DOHH2 (cell line): ENCODE measurements around the gene ORAI3.

ENCODE experiments used
- H3F3A ChIP-seq: fragments of 200-600 bp; sonication (generic), shearing (Covaris generic); 2 replicates; pipeline ENCODE4 v1.6.0; 2016; ENCODE audit warnings: antibody characterized with exemption, mild to moderate bottlenecking; ENCODE audit not compliant: control insufficient read depth, insufficient read depth
- H3K27ac ChIP-seq: fragments of 200-600 bp; sonication (generic); 2 replicates; pipeline ENCODE4 v1.5.1; 2014; ENCODE audit warnings: low read depth, mild to moderate bottlenecking, low read length, moderate library complexity
- H3K27me3 ChIP-seq: fragments of 200-600 bp; sonication (generic); 2 replicates; pipeline ENCODE4 v1.6.1; 2014; ENCODE audit warnings: mild to moderate bottlenecking, low read length, mixed read lengths; ENCODE audit not compliant: control insufficient read depth
- H3K36me3 ChIP-seq: fragments of 200-600 bp; sonication (generic); 2 replicates; pipeline ENCODE4 v1.6.1; 2014; ENCODE audit warnings: mild to moderate bottlenecking, low read length, moderate library complexity, mixed read lengths; ENCODE audit not compliant: control insufficient read depth
- H3K4me1 ChIP-seq: fragments of 200-600 bp; sonication (generic); 2 replicates; pipeline ENCODE4 v1.6.1; 2014; ENCODE audit warnings: mild to moderate bottlenecking, low read length, mixed read lengths; ENCODE audit not compliant: control insufficient read depth
- H3K4me2 ChIP-seq: fragments of 200-600 bp; sonication (generic); 2 replicates; pipeline ENCODE4 v1.6.0; 2014; ENCODE audit warnings: mild to moderate bottlenecking, low read length, moderate library complexity
- H3K4me3 ChIP-seq: fragments of 200-600 bp; sonication (generic); 2 replicates; pipeline ENCODE4 v1.5.1; 2014; ENCODE audit warnings: mild to moderate bottlenecking, low read length, mixed read lengths
- H3K79me2 ChIP-seq: fragments of 200-600 bp; sonication (generic); 2 replicates; pipeline ENCODE4 v1.6.1; 2014; ENCODE audit warnings: mild to moderate bottlenecking, low read length, mixed read lengths; ENCODE audit not compliant: control insufficient read depth
- H3K9me2 ChIP-seq: fragments of 200-600 bp; sonication (generic); replicated peaks from 2 replicates; pipeline ENCODE4 v1.6.1; 2014; ENCODE audit warnings: mild to moderate bottlenecking, low read length, mixed read lengths; ENCODE audit not compliant: control insufficient read depth
- H3K9me3 ChIP-seq: fragments of 200-600 bp; sonication (generic); 2 replicates; pipeline ENCODE4 v1.6.1; 2014; ENCODE audit warnings: antibody characterized with exemption, low read length, mixed read lengths; ENCODE audit not compliant: control insufficient read depth, insufficient read depth
- H4K20me1 ChIP-seq: fragments of 200-600 bp; sonication (generic); 2 replicates; pipeline ENCODE4 v1.6.0; 2014; ENCODE audit warnings: low read depth, mild to moderate bottlenecking, antibody characterized with exemption, low read length, moderate library complexity; ENCODE audit not compliant: control insufficient read depth, insufficient read depth
- EZH2phosphoT487 ChIP-seq: fragments of 200-600 bp; sonication (generic); IDR thresholded peaks from 2 replicates; pipeline ENCODE4 v1.6.1; 2017; ENCODE audit warnings: borderline replicate concordance, mild to moderate bottlenecking, antibody characterized with exemption, low read length, moderate library complexity, mixed read lengths
- TF ChIP-seq, protein P1 (sequence below): fragments of 200-600 bp; sonication (generic); IDR thresholded peaks from one replicate; pipeline ENCODE4 v1.5.1; 2014; ENCODE audit warnings: antibody characterized with exemption, mild to moderate bottlenecking, low read depth, low read length; ENCODE audit not compliant: poor library complexity, severe bottlenecking

The ORAI3 gene

DNA sequence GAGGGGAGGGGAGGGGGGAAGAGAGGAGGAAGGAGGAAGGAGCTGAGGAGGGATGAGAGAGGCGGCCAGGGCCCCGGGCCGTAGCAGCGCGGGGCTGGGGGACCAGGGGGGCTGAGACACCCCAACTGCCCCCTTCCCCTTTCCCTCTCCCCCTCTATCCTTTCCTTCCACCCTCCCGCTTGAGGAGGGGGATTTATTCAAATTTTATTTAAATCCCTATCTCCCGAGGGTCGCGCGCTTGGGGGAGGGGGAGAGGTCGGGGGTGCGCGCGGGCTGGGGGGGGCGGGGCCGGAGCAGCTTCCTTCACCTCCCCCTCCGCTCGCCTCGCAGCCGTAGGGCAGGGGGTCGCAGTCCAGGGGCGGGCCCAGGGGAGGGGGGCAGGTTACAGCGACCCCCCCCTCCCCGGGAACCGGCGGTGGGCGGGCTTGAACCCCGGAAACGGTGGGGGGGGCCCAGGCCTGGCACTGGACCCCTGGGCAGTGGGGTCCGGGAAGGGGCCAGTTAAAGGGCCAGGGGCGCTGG lies 25.3 kb upstream of the ORAI3 start, which contains the start of gene FBXL19:
Gene FBXL19 (plus strand): TSS at position 19 of the 522 bp plus-strand sequence. CDS start 2,183 bp downstream, outside the sequence.
- peaks cover 33% of the 10 kb centered on the region for H3K4me1 ChIP-seq
- H3K9me3 ChIP-seq: no peaks in the 10 kb centered on the region
- H3K27me3 ChIP-seq: no peaks in the 10 kb centered on the region
- no peaks in the 10 kb centered on the region for H4K20me1 ChIP-seq
- H3K79me2 ChIP-seq: peaks cover 20% of the 10 kb centered on the region
- TF ChIP-seq EZH2phosphoT487: no peak
- TF ChIP-seq, protein P1, sequence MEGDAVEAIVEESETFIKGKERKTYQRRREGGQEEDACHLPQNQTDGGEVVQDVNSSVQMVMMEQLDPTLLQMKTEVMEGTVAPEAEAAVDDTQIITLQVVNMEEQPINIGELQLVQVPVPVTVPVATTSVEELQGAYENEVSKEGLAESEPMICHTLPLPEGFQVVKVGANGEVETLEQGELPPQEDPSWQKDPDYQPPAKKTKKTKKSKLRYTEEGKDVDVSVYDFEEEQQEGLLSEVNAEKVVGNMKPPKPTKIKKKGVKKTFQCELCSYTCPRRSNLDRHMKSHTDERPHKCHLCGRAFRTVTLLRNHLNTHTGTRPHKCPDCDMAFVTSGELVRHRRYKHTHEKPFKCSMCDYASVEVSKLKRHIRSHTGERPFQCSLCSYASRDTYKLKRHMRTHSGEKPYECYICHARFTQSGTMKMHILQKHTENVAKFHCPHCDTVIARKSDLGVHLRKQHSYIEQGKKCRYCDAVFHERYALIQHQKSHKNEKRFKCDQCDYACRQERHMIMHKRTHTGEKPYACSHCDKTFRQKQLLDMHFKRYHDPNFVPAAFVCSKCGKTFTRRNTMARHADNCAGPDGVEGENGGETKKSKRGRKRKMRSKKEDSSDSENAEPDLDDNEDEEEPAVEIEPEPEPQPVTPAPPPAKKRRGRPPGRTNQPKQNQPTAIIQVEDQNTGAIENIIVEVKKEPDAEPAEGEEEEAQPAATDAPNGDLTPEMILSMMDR: no peak
- peak within 1 kb of the TSS; percentile 75 for H3K27ac ChIP-seq
- H3K4me3 ChIP-seq: peak within 1 kb of the TSS; percentile 80
- H3F3A ChIP-seq: peaks cover 4% of the 10 kb centered on the region; the same call in 1 of the 2 replicates
- no peaks in the 10 kb centered on the region for H3K9me2 ChIP-seq
- H3K36me3 ChIP-seq: peaks cover 15% of the 10 kb centered on the region
- H3K4me2 ChIP-seq: peak within 1 kb of the TSS; percentile 89

GRCh38 chr16:30924076-30924912 lies 24.6 kb upstream of the ORAI3 start:
- TF ChIP-seq, protein P1: no peak
- TF ChIP-seq EZH2phosphoT487: no peak
- H3K9me2 ChIP-seq: no peaks in the 10 kb centered on the region
- H3K27ac ChIP-seq: 0 out of 2 replicates have a peak overlapping the region, but pooled peaks have one; percentile 30
- no peaks in the 10 kb centered on the region for H4K20me1 ChIP-seq
- H3K36me3 ChIP-seq: peaks cover 20% of the 10 kb centered on the region
- H3K4me1 ChIP-seq: peaks cover 33% of the 10 kb centered on the region
- peak overlapping the region; percentile 89 for H3K4me2 ChIP-seq
- H3K27me3 ChIP-seq: no peaks in the 10 kb centered on the region
- peak overlapping the region; percentile 80 for H3K4me3 ChIP-seq
- peaks cover 20% of the 10 kb centered on the region for H3K79me2 ChIP-seq
- peaks cover 4% of the 10 kb centered on the region; the same call in 1 of the 2 replicates for H3F3A ChIP-seq
- H3K9me3 ChIP-seq: no peaks in the 10 kb centered on the region

DNA sequence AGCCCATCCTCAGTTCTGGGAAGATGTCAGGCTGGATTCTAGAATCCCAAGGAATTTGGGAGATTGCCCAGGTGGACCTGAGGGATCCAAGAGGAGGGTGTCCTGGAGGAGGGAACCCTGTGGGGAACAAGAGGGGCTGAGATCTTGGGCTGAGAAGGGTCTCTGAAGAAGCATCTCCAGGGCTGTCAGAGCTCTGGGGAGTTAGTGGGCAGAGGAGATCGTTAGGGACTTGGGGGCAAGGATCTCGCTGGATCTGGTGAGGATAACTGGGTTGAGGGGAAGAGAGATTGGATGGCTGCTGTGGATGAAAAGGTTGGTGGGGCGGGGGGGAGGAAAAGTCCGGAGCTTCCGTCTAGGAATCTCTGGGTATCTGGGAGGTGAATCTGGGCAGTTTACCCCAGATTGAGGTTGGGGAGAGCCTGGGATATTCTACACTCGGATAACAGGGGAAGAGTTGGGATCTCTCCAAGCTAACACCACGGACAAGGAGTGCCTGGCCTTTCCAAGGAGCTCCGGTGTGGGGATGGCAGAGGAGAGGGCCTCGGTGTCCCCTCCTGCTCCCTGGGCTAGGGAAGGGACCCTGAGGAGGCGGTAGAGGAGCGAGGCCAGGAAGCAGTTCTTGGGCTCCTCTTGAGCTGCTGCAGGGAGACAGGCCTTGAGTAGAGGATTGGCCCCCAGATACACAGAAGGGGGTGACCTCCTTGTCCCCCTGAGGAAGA lies 23.8 kb upstream of the ORAI3 start:
- TF ChIP-seq, protein P1: no peak
- TF ChIP-seq EZH2phosphoT487: no peak
- Histone ChIP-seq H3K9me2 (no peaks in the 10 kb centered on the region), H3K4me2 (peak overlapping the region; percentile 89), H3K4me1 (peaks cover 33% of the 10 kb centered on the region), H3K4me3 (peak overlapping the region; percentile 80), H3K79me2 (peaks cover 20% of the 10 kb centered on the region), H4K20me1 (no peaks in the 10 kb centered on the region), H3K27me3 (no peaks in the 10 kb centered on the region), H3F3A (peaks cover 4% of the 10 kb centered on the region; the same call in 1 of the 2 replicates), H3K36me3 (peaks cover 24% of the 10 kb centered on the region), H3K9me3 (no peaks in the 10 kb centered on the region), H3K27ac (0 out of 2 replicates have a peak overlapping the region, but pooled peaks have one; percentile 14)
